CD4-positive, alpha-beta T cell (primary cell): ENCODE results near the gene BLID. TPM values are rescaled to one million over a fixed set of nuclear protein-coding genes. Genes with fewer than 3 reads are reported as not detected.

Experiments
- ATAC-seq: fragments of 200-7000 bp; cut with Tn5 transposase; one replicate; pipeline ENCODE4 v1.10.0; 2022; ENCODE audit warnings: mild to moderate bottlenecking; ENCODE audit not compliant: poor library complexity
- CTCF ChIA-PET: fragments of 350-600 bp; sonication (Branson Sonifier 250); formaldehyde crosslinking; loops from one replicate; lab custom pipeline; 2021; ENCODE audit warnings: antibody characterized with exemption, inconsistent platforms; lab: Charles Lee
- POLR2A ChIA-PET: fragments of 350-600 bp; sonication (Branson Sonifier 250); formaldehyde crosslinking; loops from one replicate; lab custom pipeline; 2021; ENCODE audit warnings: antibody characterized with exemption, inconsistent platforms; lab: Charles Lee
- DNase-seq, 14 experiments: peaks; one replicate each; pipeline ENCODE4 v3.0.0-alpha.2; 2013 to 2020; ENCODE audit warnings: mixed read lengths in 2 of 14
- H3K27ac ChIP-seq, 2 donors: one replicate each; pipeline versions ENCODE4 v1.5.1 to v1.7.0; 2013; ENCODE audit warnings: low read length in 2 of 2, low read depth in 1 of 2, mild to moderate bottlenecking in 1 of 2
- H3K27me3 ChIP-seq, 2 experiments: 1 replicate in 1 of 2; 2 replicates in 1 of 2; pipeline versions ENCODE4 v1.6.1 to v1.7.0; 2013; ENCODE audit warnings: low read length in 2 of 2, control low read depth in 1 of 2, mild to moderate bottlenecking in 1 of 2, moderate library complexity in 1 of 2; ENCODE audit not compliant: insufficient read depth in 2 of 2, control insufficient read depth in 1 of 2
- H3K36me3 ChIP-seq: one replicate; pipeline ENCODE4 v1.6.1; 2013; ENCODE audit warnings: low read length, control low read depth; ENCODE audit not compliant: insufficient read depth
- H3K4me1 ChIP-seq: one replicate; pipeline ENCODE4 v1.6.1; 2013; ENCODE audit warnings: low read length, control low read depth; ENCODE audit not compliant: insufficient read depth
- H3K4me3 ChIP-seq: one replicate; pipeline ENCODE4 v1.5.1; 2013; ENCODE audit warnings: mild to moderate bottlenecking, low read length, moderate library complexity
- H3K9me3 ChIP-seq, 2 experiments: 1 replicate in 1 of 2; 2 replicates in 1 of 2; pipeline versions ENCODE4 v1.6.1 to v1.7.0; 2013; ENCODE audit warnings: low read length in 2 of 2, mild to moderate bottlenecking in 2 of 2, control low read depth in 1 of 2, moderate library complexity in 1 of 2; ENCODE audit not compliant: control insufficient read depth in 1 of 2, insufficient read depth in 1 of 2
- H3K27ac Mint-ChIP-seq: one replicate; pipeline ENCODE4 v1.8.0; 2020; ENCODE audit warnings: mixed read lengths
- H3K27me3 Mint-ChIP-seq: one replicate; pipeline ENCODE4 v1.8.0; 2021; ENCODE audit warnings: mixed read lengths
- H3K36me3 Mint-ChIP-seq: one replicate; pipeline ENCODE4 v1.8.0; 2021; ENCODE audit warnings: low read depth, mixed read lengths
- H3K4me1 Mint-ChIP-seq: one replicate; pipeline ENCODE4 v1.8.0; 2021; ENCODE audit warnings: low read depth, mixed read lengths
- H3K4me3 Mint-ChIP-seq: one replicate; pipeline ENCODE4 v1.8.0; 2020; ENCODE audit warnings: mild to moderate bottlenecking, mixed read lengths
- H3K9me3 Mint-ChIP-seq: one replicate; pipeline ENCODE4 v1.8.0; 2020; ENCODE audit warnings: mixed read lengths
- intact Hi-C, 2 experiments: fragments of 100-400 bp; cut with DNase I in 1 of 2; cut with micrococcal nuclease in 1 of 2; formaldehyde crosslinking; loops; one replicate each; pipeline versions ENCODE4 v1.15.1 to v1.9.0; 2023 to 2025; cut with DNase I, micrococcal nuclease
- polyA plus RNA-seq, 2 donors: library from polyadenylated mRNA; unstranded; fragments of 120-200 nt; gene quantifications; one replicate each; pipeline ENCODE4 v1.2.1, GENCODE V29; 2013
- total RNA-seq, 174 experiments: library from RNA in 2 of 174; stranded (reverse) in 2 of 174; gene quantifications; one replicate each; pipeline ENCODE4 v1.2.3 and lab custom pipeline; 2021 to 2026
- TF ChIP-seq, protein P1 (sequence below): fragments of 200-600 bp; IDR thresholded peaks from one replicate; pipeline ENCODE4 v1.8.0; 2022; ENCODE audit warnings: antibody characterized with exemption, mild to moderate bottlenecking

Gene BLID, protein sequence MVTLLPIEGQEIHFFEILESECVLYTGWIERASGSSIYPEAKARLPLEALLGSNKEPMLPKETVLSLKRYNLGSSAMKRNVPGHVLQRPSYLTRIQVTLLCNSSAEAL
- total RNA-seq, result not detected
- not detected for polyA plus RNA-seq (2013, experiment 1 of 2)
- polyA plus RNA-seq (2013, experiment 2 of 2), result not detected
- total RNA-seq (lab: John Stamatoyannopoulos, UW), result 0 reads per million in 172 experiments

DNA sequence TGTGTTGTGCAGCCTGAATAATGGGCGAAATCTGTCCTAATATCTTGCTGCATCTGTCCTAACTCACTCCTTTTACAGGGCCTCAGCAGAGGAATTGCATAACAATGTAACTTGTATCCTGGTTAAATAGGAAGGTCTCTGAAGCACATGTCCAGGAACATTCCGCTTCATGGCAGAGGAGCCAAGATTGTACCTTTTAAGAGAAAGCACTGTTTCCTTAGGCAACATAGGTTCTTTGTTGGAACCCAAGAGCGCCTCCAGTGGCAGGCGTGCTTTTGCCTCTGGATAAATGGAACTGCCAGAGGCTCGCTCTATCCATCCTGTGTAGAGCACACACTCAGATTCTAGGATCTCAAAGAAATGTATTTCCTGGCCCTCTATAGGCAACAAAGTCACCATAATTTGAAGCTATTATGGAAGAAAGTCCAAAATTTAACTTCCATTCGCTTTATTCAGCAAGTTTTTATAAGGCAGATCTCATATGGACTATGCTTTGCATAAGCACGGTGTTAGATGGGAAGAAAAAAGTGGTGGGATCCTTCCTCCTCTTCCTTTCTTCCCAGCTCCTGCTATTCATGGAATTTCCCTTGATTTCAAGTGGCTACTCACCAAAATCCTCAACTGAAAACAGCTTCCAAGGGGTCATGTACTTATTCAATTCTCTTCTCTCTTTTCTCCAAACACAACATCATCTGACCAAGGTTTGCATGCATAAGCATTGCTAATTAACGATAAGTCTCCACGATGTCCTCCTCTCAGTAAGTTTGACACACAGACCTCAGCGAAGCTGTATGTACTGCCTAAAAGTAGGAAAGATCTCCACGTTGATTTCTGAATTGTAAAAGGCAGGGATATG, at the start of gene BLID:
Gene BLID (minus strand): TSS at position 692 of the 856 bp plus-strand sequence. CDS start 293 bp downstream, at position 399.
- Mint-ChIP-seq H3K4me3 (no peak within 1 kb of the TSS), H3K9me3 (no peaks in the 10 kb centered on the region), H3K36me3 (no peaks in the 10 kb centered on the region), H3K27ac (no peak within 1 kb of the TSS), H3K4me1 (no peaks in the 10 kb centered on the region), H3K27me3 (peaks cover 7% of the 10 kb centered on the region)
- CTCF ChIA-PET, result no interaction called here
- TF ChIP-seq, protein P1, sequence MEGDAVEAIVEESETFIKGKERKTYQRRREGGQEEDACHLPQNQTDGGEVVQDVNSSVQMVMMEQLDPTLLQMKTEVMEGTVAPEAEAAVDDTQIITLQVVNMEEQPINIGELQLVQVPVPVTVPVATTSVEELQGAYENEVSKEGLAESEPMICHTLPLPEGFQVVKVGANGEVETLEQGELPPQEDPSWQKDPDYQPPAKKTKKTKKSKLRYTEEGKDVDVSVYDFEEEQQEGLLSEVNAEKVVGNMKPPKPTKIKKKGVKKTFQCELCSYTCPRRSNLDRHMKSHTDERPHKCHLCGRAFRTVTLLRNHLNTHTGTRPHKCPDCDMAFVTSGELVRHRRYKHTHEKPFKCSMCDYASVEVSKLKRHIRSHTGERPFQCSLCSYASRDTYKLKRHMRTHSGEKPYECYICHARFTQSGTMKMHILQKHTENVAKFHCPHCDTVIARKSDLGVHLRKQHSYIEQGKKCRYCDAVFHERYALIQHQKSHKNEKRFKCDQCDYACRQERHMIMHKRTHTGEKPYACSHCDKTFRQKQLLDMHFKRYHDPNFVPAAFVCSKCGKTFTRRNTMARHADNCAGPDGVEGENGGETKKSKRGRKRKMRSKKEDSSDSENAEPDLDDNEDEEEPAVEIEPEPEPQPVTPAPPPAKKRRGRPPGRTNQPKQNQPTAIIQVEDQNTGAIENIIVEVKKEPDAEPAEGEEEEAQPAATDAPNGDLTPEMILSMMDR, result no peak
- Histone ChIP-seq H3K4me1 (no peaks in the 10 kb centered on the region), H3K4me3 (no peak within 1 kb of the TSS), H3K27me3 (no peaks in the 10 kb centered on the region), H3K9me3 (no peaks in the 10 kb centered on the region), H3K36me3 (no peaks in the 10 kb centered on the region), H3K27ac (no peak within 1 kb of the TSS)
- intact Hi-C loops, result no loop called here
- no peak for ATAC-seq
- POLR2A ChIA-PET, result no interaction called here
- DNase-seq, result no peak

DNA sequence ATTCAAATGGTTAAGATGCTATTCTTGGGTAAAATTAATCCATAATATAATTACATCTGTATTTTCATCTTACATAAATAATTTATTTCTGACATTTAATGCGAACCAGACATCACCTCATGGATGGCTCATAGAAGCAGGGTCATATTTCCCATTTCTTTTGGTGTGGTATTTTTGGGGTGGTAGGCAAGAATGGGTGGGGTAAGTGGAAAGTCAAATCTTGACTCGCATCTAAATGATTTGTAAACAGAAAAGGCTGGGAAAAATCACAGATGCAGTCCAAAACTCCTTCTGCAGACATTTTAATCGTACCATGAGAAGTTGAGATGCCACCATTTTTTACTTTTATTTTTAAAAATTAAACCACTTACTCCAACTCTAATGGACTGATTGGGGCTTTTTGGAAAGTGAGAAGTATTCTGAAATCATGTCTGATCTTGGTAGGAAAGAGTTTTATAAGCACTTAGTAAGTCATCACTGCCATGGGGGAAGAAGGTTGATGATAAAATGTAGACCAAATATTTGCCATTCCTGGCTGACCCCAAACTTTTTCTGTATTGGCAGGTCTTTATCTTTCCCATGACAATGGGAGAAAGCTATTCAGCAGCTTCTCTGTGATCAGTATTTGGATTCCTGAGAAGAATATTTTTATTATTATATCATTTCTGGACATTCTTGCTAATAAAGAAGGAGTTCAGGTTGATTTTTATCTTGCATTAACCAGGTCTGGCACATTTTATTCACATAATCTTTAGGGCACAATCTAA, 47.2 kb upstream of the BLID start:
- Mint-ChIP-seq H3K4me3 (no peak overlapping the region), H3K27me3 (no peaks in the 10 kb centered on the region), H3K9me3 (no peaks in the 10 kb centered on the region), H3K27ac (no peak overlapping the region), H3K4me1 (no peaks in the 10 kb centered on the region), H3K36me3 (no peaks in the 10 kb centered on the region)
- no peaks in the 10 kb centered on the region for H3K36me3 ChIP-seq
- TF ChIP-seq, protein P1, result no peak
- ATAC-seq, result no peak
- no peak overlapping the region for H3K4me3 ChIP-seq
- intact Hi-C loops, result no loop called here
- no peak overlapping the region for H3K27ac ChIP-seq
- no peaks in the 10 kb centered on the region for H3K4me1 ChIP-seq
- POLR2A ChIA-PET, result no interaction called here
- CTCF ChIA-PET, result no interaction called here
- peaks cover 0 to 3% of the 10 kb centered on the region in 2 experiments for H3K27me3 ChIP-seq
- H3K9me3 ChIP-seq, result no peaks in the 10 kb centered on the region
- no peak for DNase-seq

DNA sequence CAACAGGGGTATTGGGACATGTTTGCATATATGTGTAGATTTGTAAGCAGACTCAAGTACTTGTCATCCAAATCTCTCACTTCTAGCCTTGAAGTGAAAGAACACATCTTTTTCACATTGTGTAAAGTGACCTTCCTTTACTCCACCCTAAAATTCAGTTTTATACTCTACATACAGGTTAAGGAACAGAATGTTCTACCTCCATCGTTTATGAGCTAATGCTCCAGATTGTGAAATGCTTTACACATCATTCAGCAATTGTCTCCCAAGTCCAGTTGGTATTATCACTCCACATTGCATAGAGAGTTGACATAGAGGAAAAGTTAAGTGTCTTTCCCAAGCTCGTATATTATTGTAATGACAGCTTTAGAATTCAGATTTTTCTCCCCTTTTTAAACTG, 46.1 kb upstream of the BLID start:
- DNase-seq (no peak), ATAC-seq (no peak)
- Histone ChIP-seq H3K36me3 (no peaks in the 10 kb centered on the region), H3K4me1 (no peaks in the 10 kb centered on the region), H3K27ac (no peak overlapping the region), H3K9me3 (no peaks in the 10 kb centered on the region), H3K27me3 (peaks cover 0 to 3% of the 10 kb centered on the region in 2 experiments), H3K4me3 (no peak overlapping the region)
- Mint-ChIP-seq H3K9me3 (no peaks in the 10 kb centered on the region), H3K4me3 (no peak overlapping the region), H3K27ac (no peak overlapping the region), H3K36me3 (no peaks in the 10 kb centered on the region), H3K4me1 (peaks cover 10% of the 10 kb centered on the region), H3K27me3 (no peaks in the 10 kb centered on the region)
- intact Hi-C loops, result no loop called here
- ChIA-PET CTCF (no interaction called here), POLR2A (no interaction called here)
- TF ChIP-seq, protein P1, result no peak
